Left colon (tissue), 2 donors: ENCODE data around the gene FAM185A. TPM values are rescaled to one million over a fixed set of nuclear protein-coding genes. Genes with fewer than 3 reads are reported as not detected.
A peak's percentile ranks its signal among the peaks of the same experiment; 100 is the strongest.
"Not testable (repeated sequence)": the region's sequence is repeated elsewhere in the genome, so short reads cannot be mapped to it uniquely, and the experiment has no call there.

ENCODE experiments used
- ATAC-seq: fragments of 200-7000 bp; cut with Tn5 transposase; one replicate; pipeline ENCODE4 v1.9.1; 2020; ENCODE audit warnings: mild to moderate bottlenecking, moderate library complexity
- DNase-seq, 2 donors: peaks; one replicate each; pipeline ENCODE4 v3.0.0-alpha.2; 2020
- intact Hi-C, 2 donors: fragments of 100-400 bp; cut with DNase I in 1 of 2; cut with micrococcal nuclease in 1 of 2; formaldehyde crosslinking; loops; one replicate each; pipeline versions ENCODE4 v1.11.2 to v1.14.0; 2022; cut with DNase I, micrococcal nuclease
- total RNA-seq, 2 donors: library from RNA; stranded (reverse); fragmentation: NEBNext Ultra II Directional; extraction: Animal tissue kit (Norgen Biotek cat#: 25700); gene quantifications; one replicate each; pipeline ENCODE4 v1.2.1, GENCODE V29; 2021
- donor health status: DM: no; HTN: no; CAD: no.
- donor health status: DM: yes; HTN: yes; CAD: no.

The FAM185A gene
- total RNA-seq, 2 donors from 2014 or later: 10.1 to 10.4 TPM

DNA sequence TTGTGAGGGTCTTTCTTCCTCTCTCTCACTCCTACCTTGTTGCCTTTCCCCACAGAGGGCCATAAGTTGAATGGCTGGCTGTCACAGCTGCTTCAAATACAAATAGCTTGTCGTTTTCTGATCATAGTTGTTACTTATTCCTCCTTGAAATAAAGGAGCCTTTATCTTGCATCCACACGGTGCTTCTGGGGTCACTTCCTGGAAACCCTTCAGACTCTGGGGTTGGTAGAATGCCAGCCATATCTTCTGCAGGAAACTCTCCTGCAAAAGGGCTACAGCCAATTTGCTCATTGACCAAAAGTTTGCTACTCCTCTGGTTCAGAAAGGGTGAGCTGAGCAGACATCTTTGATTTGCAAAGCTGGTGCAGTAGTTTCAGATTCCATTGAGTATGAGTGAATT lies 70.4 kb downstream of the FAM185A start:
- DNase-seq (no peak), ATAC-seq (no peak)
- intact Hi-C loops: no loop called here

DNA sequence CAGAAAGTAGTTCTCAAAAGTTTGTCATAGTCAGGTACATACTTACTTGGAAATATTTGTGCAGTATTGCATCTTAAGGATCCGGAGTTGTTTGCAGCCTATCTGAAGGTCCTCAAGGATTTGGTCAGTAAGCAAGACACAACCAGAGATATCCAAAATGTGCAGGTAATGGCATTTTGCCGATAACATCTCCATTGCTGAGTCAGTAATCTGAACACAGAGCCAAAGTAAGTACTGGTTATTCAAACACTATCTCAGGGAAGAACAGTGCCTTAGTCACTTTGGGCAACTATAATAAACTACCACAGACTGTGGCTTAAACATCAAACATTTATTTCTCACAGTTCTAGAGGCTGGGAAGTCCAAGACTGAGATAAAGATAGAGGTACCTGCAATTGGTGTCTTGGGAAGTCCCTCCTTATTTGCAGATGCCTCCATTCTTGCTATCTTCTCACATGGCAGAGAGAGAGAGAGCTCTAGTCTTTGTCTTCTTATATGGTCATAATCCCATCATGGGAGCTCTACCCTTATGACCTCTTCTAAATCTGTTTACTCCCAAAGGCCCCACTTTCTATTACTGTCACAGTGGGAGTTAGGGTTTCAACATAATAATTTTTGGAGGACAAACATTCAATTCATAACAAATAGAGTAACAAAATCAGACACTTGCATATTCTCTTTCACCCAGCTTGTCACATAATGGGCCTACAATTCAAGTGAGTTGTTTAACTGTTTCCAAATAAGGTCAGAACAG lies 73.4 kb downstream of the FAM185A start:
- intact Hi-C loops: no loop called here
- ATAC-seq: no peak

DNA sequence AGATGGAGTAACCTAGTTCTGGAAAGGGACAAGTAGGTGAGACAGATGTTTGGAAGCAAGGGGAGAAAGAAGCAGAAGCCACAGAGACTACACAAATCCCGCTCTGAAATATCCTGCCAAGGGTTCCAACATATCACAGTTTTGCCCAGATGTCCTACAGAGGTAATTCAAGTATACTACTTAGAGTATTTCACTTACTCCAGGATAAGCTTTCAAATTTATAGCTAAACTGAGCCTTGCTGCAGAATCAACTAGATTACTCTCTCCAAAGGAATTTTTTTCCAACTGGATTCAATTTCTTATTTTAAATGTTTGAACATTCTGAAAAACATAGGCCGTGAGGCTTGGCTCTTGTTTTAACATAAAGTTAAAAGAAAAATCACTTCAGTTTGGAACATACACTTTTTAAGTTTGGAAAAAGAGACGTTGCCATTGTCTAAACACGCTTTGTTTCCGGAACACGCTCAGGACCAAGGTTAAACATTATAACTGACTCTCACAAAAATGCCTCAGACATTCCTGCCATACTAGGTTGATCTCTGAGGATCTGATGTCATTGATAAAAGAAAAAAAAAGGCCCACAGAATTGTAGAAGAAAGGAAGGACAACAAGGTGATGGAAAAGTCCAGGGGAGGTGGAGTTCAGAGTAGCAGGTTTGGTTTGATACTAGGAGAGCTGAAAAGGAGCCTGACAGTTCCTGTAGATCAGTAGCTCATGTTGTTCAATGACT lies 74.8 kb downstream of the FAM185A start:
- DNase-seq: no peak
- ATAC-seq: no peak
- intact Hi-C loops: no loop called here

More for the DNA sequence above, 73.4 kb downstream of the FAM185A start:
- no peak for DNase-seq

DNA sequence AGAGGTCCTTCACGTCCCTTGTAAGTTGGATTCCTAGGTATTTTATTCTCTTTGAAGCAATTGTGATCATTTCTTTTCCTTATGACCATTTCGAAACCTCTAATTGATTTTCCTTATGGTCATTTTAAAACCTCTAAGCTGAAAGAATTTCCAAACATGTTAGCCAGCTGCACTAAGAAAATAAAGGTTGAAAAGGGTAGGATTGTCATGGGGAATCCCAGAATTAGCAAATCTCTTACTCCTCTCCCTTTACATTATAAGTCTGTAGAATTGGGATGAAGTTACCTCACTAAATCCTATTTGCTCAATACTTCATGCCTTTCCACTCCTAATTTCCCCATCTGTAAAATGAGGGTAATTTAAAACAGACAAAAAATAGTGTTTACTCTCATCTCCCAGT lies 79.5 kb downstream of the FAM185A start:
- intact Hi-C loops: no loop called here
- DNase-seq: no peak
- ATAC-seq: no peak

DNA sequence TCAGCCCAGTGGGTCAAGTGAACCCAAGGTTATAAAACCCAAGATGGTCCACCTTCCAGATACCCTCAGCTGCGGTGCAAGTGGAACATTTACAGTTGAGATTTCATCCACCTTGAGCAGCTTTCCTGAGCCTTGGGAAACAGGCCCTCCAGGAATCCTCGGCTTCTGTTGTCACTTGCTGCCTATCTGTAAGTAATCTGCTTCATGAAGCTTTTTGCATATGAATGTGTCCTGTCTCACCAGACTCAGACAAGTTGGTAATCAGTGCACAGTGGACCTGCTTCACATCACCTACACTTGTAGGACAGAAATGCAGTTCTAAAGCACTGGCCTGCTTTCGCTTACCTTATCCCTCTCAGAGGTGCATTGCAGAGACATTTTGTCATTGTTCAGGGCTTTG lies 80.3 kb downstream of the FAM185A start:
- ATAC-seq (no peak), DNase-seq (no peak)
- intact Hi-C loops: no loop called here

DNA sequence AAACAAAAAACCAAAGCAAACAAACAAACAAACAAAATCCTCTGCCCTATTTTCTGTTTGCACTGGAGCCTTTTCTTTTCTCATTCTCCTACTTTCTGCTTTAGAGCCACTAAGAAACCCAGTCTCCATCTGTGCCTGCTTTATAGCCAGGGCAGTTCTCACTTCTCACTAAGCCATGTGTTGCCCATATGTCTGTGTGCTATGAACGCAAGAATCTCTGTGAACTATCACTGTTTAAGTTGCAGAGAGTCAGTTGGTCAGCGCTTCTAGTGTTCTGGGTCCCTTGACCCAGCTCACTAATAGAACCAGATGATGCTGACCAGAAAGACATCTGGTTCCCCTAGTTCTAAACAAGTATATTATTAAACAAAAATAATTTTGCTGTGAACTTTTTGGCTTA lies 81.4 kb downstream of the FAM185A start:
- DNase-seq (no peak), ATAC-seq (no peak)
- intact Hi-C loops: no loop called here

DNA sequence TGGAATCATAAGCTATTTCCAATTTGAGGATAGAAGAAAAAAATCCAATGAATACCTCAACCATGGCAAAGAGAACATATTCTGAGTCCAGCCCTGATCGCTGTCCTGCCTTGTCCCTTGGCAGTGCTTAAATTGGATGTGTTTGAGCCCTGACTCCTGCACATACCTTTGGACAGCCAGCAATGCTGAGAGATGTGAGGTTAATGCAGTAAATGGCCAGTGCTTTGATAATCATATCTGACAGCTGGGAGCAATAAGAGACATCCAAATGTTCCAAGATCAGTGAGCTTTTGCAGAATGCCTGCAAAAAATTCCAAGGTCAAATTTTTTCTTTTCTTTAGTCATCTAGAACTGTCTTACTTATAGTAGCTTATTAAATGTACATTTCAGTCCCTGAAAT lies 83.9 kb downstream of the FAM185A start:
- intact Hi-C loops: no loop called here
- ATAC-seq: no peak
- DNase-seq: no peak

DNA sequence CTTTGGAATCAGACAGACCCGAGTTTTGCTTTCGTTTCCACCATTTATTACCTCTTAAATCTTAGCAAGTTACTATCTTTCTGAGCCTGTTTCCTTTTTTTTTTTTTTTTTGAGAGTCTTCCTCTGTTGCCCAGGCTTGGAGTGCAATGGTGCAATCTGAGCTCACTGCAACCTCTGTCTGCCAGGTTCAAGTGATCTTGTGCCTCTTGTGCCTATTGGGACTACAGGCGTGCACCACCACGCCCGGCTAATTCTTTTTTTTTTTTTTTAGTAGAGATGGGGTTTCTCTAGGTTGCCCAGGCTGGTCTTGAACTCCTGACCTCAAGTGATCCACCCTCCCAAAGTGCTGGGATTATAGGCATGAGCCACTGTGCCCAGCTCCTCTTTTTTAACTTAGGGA lies 84.5 kb downstream of the FAM185A start:
- DNase-seq (no peak), ATAC-seq (peak; percentile 71)
- intact Hi-C loops: no loop called here

DNA sequence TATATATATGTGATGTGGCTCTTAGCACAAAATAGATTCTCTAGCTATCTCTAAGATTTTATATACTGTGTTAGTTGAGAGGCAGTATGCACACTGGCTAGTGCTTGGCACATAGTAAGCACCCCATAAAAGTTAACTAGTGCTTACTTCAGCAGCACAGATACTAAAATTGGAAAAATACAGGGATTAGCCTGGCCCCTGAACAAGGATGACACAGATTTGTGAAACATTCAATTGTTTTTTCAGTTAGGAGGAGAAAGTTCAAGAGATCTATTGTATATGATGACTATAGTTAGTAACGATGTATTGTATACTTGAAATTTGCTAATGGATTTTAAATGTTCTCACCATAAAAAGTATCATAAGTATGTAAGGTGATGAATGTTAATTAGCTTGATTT lies 85.7 kb downstream of the FAM185A start:
- DNase-seq: no peak
- no peak for ATAC-seq
- intact Hi-C loops: no loop called here

DNA sequence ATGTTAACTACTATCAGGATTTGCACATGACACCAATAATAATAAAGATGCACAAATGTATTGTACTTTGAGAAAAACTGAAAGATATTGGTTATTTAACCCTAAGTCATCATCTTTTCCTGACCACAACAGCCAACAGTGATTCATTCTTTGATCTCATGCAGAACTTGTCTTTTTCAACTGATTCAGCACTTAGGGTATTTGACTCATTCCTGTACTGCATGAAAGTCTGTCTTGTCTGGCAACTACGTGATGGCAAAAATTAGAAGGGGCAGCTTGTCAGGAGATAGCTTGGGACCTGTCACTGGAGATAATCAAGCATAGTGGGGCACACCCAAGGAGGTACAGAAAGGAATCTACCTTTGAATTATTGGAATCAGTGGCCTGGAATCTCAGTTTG lies 86.2 kb downstream of the FAM185A start:
- intact Hi-C loops: no loop called here
- ATAC-seq: no peak
- DNase-seq: no peak

DNA sequence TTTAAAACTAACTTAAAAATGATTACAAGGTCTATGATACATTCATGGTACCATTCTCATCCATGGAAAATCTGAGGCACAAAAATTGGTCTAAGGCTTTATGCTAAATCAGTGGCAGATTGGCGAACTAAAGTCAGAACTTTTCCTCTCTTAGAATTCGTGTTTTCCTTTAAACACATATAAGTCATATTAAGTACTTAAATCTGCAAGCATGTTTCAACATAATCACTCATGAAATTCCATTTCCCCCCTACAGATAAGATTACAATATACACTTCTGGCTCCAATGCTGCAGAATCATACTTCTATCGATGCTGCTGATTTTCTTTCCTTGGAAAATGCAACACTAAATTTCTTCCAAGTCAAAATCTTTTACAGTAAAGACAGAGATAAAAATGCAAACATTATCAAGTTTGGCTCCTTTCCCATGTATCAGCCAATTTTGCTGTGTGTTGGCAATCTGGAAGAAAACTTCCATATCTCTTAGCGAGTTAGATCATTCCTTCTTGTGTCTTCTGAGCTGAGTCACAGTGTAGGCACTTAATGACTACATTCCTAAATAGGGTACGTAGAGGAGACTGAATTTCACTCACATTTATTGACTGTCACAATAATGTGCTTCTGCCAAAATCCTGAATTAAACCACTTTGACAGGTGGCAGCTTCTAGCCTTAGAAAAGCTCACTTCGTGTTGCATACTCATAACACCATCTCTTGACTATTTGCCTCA lies 87.6 kb downstream of the FAM185A start:
- intact Hi-C loops: no loop called here
- DNase-seq (no peak), ATAC-seq (no peak)

DNA sequence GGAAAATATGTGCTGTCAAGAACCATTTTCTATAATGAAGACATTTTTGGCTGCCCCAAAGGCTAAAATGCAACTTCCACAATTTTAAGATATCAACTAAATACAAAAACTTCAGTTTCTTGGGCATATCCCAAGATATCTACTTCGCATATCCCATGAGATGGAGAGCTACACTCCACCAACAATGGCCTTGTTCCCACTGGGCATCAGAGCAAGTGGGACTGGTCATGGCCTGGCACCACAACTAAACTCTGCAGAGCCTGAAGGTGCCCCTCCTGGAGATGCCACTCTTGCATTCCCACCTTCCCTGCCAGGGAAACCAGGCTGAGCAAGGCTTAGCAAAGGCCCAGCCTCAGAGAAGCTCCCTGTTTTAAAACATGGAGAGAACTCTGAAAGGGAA lies 88.2 kb downstream of the FAM185A start:
- no peak for ATAC-seq
- no peak for DNase-seq
- intact Hi-C loops: no loop called here

DNA sequence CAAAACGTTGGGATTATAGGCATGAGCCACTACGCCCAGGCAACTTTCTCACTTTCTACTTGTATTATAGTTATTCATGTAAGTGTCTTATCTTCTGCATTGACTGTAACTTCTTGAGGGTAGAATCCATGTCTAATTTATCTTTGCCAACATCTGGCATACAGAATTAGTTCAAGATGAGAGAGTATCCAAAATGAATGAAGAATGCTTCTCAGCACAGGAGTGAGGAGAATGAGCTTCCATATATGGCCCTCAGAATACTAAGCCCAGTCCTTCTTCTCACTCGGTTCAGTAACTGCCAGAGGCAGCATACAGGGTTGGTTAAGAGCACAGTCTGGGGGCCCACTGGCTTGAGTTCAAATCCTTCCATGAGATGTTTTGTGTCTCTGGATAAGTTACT lies 89.0 kb downstream of the FAM185A start:
- DNase-seq (no peak), ATAC-seq (no peak)
- intact Hi-C loops: no loop called here

DNA sequence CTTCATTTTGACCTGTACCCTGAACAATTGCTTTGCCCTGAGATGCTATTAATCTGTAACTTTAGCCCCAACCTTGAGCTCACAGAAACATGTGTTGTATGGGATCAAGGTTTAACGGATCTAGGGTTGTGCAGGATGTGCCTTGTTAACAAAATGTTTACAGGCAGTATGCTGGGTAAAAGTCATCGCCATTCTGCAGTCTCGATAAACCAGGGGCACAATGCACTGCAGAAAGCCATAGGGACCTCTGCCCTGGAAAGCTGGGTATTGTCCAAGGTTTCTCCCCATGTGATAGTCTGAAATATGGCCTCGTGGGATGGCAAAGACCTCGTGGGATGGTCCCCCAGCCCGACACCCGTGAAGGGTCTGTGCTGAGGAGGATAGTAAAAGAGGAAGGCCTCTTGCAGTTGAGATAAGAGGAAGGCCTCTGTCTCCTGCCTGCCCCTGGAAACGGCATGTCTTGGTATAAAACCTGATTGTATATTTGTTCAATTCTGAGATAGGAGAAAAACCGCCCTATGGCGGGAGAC lies 89.8 kb downstream of the FAM185A start:
- intact Hi-C loops, ATAC-seq, DNase-seq: not testable (repeated sequence)

DNA sequence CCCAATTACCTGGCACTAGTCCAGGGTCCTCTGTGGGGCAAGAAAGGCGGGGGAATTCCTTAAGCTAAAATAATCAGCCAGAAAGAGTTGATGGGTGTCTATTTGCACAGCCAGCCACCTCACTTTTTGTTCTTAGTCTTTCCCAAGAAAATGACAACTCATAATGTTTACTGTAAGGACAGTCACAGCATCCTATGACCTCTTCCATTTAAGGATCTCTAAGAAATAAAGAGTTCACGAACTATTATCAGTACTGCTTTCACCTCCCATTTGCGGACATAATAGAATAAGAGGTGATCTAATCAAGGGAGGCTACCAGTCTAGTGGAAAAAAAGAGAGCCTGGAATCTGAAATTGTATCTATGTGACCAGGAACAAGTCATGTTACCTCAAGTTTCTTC lies 91.6 kb downstream of the FAM185A start:
- no peak for ATAC-seq
- intact Hi-C loops: no loop called here

DNA sequence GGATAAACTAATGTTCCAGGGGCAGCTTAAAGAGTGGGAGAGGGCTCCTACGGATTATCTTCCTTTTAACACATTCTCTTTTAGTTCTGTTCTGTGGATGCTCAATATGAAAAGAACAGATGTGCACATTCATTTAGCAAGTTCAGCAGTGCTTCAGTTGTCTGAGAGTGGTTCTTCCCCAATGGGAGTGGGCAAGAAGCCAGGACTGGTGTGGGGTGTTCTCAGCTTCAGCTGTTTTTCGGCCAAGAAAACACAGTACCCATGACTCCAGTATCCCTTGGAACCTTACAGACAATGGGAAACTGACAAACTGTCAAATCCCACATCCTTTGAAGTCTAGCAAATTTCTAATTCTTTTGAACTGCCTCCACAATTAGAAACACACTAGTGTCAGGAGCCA lies 92.5 kb downstream of the FAM185A start:
- ATAC-seq (no peak), DNase-seq (no peak)
- intact Hi-C loops: no loop called here

More for the DNA sequence above, 91.6 kb downstream of the FAM185A start:
- no peak for DNase-seq

DNA sequence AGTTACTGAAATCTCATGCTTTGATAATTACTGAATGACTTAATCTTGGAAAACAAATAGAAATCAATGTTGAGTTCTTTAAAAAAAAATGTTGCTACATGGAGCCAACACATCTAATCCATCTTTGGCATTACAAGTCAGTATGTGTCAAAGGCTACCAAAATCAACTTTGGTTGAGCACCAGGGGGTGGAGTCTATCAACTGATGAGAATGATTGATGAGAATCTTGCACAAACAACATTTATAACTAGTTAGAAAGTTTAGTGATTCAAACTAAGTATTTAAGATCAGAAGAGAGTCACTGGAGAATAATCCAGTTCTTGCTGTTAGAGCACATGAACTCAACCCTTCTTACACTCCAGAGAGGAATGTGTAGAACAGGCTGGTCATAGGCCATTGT lies 93.5 kb downstream of the FAM185A start:
- intact Hi-C loops: no loop called here
- ATAC-seq: no peak

DNA sequence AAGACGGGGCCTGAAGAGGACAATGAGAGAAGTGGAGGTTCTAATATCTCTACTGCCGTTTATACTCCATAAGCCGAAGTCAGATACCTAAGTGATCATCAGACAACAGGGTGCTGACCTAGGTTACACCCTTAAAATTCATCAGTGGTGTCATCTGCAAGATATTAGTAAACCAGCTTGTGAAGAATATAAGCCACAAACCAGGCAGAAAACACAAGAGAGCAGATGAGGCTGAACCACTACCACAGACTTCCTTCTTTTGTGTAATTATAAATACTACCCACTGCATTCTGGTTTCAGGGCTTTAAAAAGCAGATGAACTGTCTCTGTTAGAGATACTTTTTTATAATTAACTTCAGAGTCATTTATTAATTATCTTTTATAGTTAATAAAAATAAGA lies 95.1 kb downstream of the FAM185A start:
- DNase-seq (no peak), ATAC-seq (no peak)
- intact Hi-C loops: no loop called here

More for the DNA sequence above, 93.5 kb downstream of the FAM185A start:
- DNase-seq: no peak

DNA sequence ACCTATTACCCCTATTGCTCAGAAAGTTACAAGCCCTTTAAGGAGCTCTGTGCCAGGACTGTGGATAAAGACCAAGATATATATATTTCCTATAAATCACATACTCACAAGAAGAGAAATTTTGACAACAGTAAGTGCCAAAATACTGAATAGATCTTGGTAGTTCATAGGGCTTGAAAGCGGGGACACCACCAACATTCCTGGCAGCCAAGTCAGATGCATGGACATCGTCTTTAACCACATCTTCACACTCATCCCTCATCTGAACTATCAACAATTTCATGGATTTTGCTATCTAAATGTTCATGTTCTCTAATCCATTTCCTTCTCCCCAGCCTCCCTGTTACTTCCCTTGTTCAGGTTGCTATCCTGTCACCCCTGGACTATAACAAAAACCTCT lies 96.5 kb downstream of the FAM185A start:
- ATAC-seq: no peak
- no peak for DNase-seq
- intact Hi-C loops: no loop called here

DNA sequence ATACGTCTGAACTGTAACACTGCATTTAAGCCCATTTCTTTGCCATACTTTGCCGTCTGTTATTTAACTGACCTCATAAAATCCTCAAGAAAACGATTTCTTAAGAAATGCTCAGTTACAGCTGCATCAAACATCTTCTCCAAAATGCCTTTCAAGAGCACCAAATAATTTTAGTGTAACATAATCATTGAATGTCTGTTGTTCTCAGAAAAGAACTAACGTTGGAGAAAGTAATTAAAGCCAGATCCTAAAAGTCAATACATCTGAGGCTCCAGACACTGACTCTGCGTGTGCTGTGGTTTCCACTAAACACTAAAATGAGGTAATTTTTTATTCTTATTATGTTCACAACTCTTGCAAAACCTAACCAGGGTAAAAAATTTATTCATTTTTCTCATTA lies 100.3 kb downstream of the FAM185A start:
- no peak for DNase-seq
- intact Hi-C loops: no loop called here
- ATAC-seq: no peak
